ENCODE data around the gene ZBTB32. TPM values are rescaled to one million over a fixed set of nuclear protein-coding genes. Genes with fewer than 3 reads are reported as not detected.

ZBTB32 gene
- polyA plus RNA-seq, 2 of the 4 experiments (the other 2 are of a cell fraction) = not detected

GRCh38 chr19:35740423-35741202 lies 36.3 kb downstream of the ZBTB32 start (continued):
- peak in 1 of 2 experiments; percentile 12; a peak in 1 of 5 replicates for TF ChIP-seq JUN (IDR thresholded peaks at IDR 0.05)

GRCh38 chr19:35741203-35741515 lies 36.8 kb downstream of the ZBTB32 start:
- Histone ChIP-seq H3K27ac (peak overlapping the region; percentile 62 to 84), H3K9me3 (no peaks in the 10 kb centered on the region), H3K4me3 (peak overlapping the region; percentile 47), H3K4me1 (peaks cover 21% of the 10 kb centered on the region), H3K4me2 (peak overlapping the region; percentile 89)
- ATAC-seq = peak in 1 of 2 experiments; percentile 0; a peak in 2 of 6 replicates
- no peak for FAIRE-seq
- no peak for TF ChIP-seq ESRRA (IDR thresholded peaks at IDR 0.05; ENCODE audit: borderline replicate concordance, low read length)
- no peak for TF ChIP-seq RFX5 (IDR thresholded peaks at IDR 0.05)
- TF ChIP-seq RNF2 (IDR thresholded peaks at IDR 0.05; ENCODE audit: borderline replicate concordance, low read depth) = no peak
- TF ChIP-seq FOSL2 (IDR thresholded peaks at IDR 0.05) = no peak
- no peak for TF ChIP-seq FOSL2 (CRISPR knock-in tag; IDR thresholded peaks at IDR 0.05)
- no peak for TF ChIP-seq JUNB (IDR thresholded peaks at IDR 0.05)
- no peak for TF ChIP-seq CHD4 (IDR thresholded peaks at IDR 0.05; ENCODE audit: borderline replicate concordance)
- ChIA-PET CTCF (interaction anchor here (0.9 to 2.1 kb wide), 11 partner anchors 11 to 193 kb away, joined by 3 to 12 read pairs (median 5); no protein-coding TSS in a partner anchor), POLR2A (interaction anchor here (0.7 to 2.0 kb wide), 12 partner anchors 10 to 230 kb away, joined by 3 to 10 read pairs (median 6); partner anchors contain the start of genes COX6B1 and NFKBID)
- DNase-seq (ENCODE audit: low read depth in 1 of 2, low spot score in 1 of 2) = no peak
- WGBS (ENCODE audit: missing lambda C conversion rate) = 44% methylated on average over 12 of the region's 12 CpGs

GRCh38 chr19:35742121-35742724 lies 37.9 kb downstream of the ZBTB32 start, which contains the start of gene IGFLR1:
IGFLR1 (minus strand) TSS chr19:35742452; CDS start chr19:35741180, 1,272 bp downstream.
- H3K9me3 ChIP-seq = no peaks in the 10 kb centered on the region
- WGBS (ENCODE audit: missing lambda C conversion rate) = 94% methylated on average over 9 of the region's 9 CpGs
- DNase-seq (ENCODE audit: low read depth in 1 of 2, low spot score in 1 of 2) (no peak), ATAC-seq (no peak), FAIRE-seq (no peak)
- peak within 1 kb of the TSS; percentile 89 for H3K4me2 ChIP-seq
- ChIA-PET POLR2A (no interaction called here), CTCF (interaction anchor here (0.6 to 1.3 kb wide), 5 partner anchors 11 to 131 kb away, joined by 3 to 4 read pairs (median 3); no protein-coding TSS in a partner anchor)
- peak within 1 kb of the TSS; percentile 47; the same call in 2 of the 3 replicates for H3K4me3 ChIP-seq
- peaks cover 30% of the 10 kb centered on the region for H3K4me1 ChIP-seq
- no peak for TF ChIP-seq CBX2 (IDR thresholded peaks at IDR 0.05; ENCODE audit: borderline replicate concordance, low read depth)
- TF ChIP-seq KDM1A (IDR thresholded peaks at IDR 0.05; ENCODE audit: low read depth) = no peak
- TF ChIP-seq TFCP2L1 (CRISPR knock-in tag; IDR thresholded peaks at IDR 0.05) = no peak
- no peak for TF ChIP-seq MYC (IDR thresholded peaks at IDR 0.05; ENCODE audit: borderline replicate concordance, low read length)
- TF ChIP-seq HOXA7 (CRISPR knock-in tag; IDR thresholded peaks at IDR 0.05) = no peak
- TF ChIP-seq NPAS2 (CRISPR knock-in tag; IDR thresholded peaks at IDR 0.05; ENCODE audit: borderline replicate concordance) = no peak
- TF ChIP-seq RCOR1 (IDR thresholded peaks at IDR 0.05; ENCODE audit: low read depth, low read length) = no peak
- no peak for TF ChIP-seq HEYL (CRISPR knock-in tag; IDR thresholded peaks at IDR 0.05)
- TF ChIP-seq HOXB13 (CRISPR knock-in tag; IDR thresholded peaks at IDR 0.05; ENCODE audit: low read depth) = no peak
- TF ChIP-seq KDM5A (IDR thresholded peaks at IDR 0.05) = no peak
- peak within 1 kb of the TSS; percentile 62 to 84 for H3K27ac ChIP-seq

GRCh38 chr19:35743640-35744429 lies 39.5 kb downstream of the ZBTB32 start:
- ChIA-PET POLR2A (interaction anchor here (0.8 to 1.7 kb wide), 6 partner anchors 9 to 100 kb away, joined by 3 to 6 read pairs (median 4); partner anchors contain the start of genes COX6B1 and PROSER3), CTCF (interaction anchor here (0.6 to 3.8 kb wide), 19 partner anchors 9 to 310 kb away, joined by 3 to 29 read pairs (median 3); partner anchors contain the start of gene THAP8)
- Histone ChIP-seq H3K4me2 (peak overlapping the region; percentile 80), H3K27ac (peak overlapping the region in 1 of 2 experiments; percentile 93; a peak in 2 of 6 replicates), H3K9me3 (no peaks in the 10 kb centered on the region), H3K4me3 (peak overlapping the region; percentile 79; the same call in 2 of the 3 replicates), H3K4me1 (peaks cover 36% of the 10 kb centered on the region)
- 78% methylated on average over 19 of the region's 19 CpGs for WGBS (ENCODE audit: missing lambda C conversion rate)
- DNase-seq (ENCODE audit: low read depth in 1 of 2, low spot score in 1 of 2) (no peak), FAIRE-seq (no peak), ATAC-seq (no peak)
- TF ChIP-seq JUNB (IDR thresholded peaks at IDR 0.05) = no peak
- TF ChIP-seq RCOR1 (IDR thresholded peaks at IDR 0.05; ENCODE audit: low read depth, low read length) = no peak
- TF ChIP-seq ZC3H11A (IDR thresholded peaks at IDR 0.05) = no peak
- TF ChIP-seq RNF2 (IDR thresholded peaks at IDR 0.05; ENCODE audit: borderline replicate concordance, low read depth) = no peak
- no peak for TF ChIP-seq JUN (IDR thresholded peaks at IDR 0.05)
- TF ChIP-seq REST (IDR thresholded peaks at IDR 0.05) = no peak
- TF ChIP-seq HEYL (CRISPR knock-in tag; IDR thresholded peaks at IDR 0.05) = no peak
- no peak for TF ChIP-seq ZNF302 (CRISPR knock-in tag; IDR thresholded peaks at IDR 0.05)
- no peak for TF ChIP-seq RFX5 (IDR thresholded peaks at IDR 0.05)
- no peak for TF ChIP-seq KDM5A (IDR thresholded peaks at IDR 0.05)
- TF ChIP-seq E2F6 (IDR thresholded peaks at IDR 0.05; ENCODE audit: borderline replicate concordance, low read depth) = no peak
